ENCODE results near the gene LRRC36. TPM values are rescaled to one million over a fixed set of nuclear protein-coding genes. Genes with fewer than 3 reads are reported as not detected.

Gene LRRC36
- total and polyA plus RNA-seq, 10 donors: 0.46 to 2.3 (median 0.74) TPM; not detected in 3

DNA sequence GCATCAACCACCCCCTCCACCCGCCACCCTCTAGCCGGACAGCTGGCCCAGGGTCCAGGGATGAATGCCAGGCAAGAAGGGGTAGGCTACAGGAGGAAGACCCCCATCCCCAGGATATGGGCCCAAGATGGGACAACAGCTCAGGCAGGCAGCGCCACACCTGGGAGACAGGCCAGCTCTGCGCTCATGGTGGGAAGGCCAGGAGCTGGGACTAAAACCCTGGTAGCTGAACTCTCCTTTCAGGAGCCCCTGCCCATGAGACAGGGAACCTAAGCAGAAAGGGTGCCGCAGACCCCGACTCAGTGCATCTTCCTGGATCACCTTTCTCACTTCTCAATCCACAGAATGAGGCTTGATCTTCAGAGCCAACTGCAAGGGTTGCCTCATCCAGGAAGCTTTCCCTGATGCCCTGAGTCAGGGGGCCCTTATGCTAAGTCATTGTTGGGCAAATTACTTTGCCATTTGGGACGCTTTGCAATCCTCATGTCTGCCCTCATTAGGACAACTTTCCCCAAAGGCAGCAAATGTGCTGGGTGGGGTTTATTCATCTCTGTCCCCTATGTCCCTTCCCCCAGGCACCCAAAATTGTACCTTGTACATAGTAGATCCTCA, 80.7 kb downstream of the LRRC36 start:
- TF ChIP-seq POLR2AphosphoS5 (IDR thresholded peaks at IDR 0.05): no peak
- TF ChIP-seq POLR2A (IDR thresholded peaks at IDR 0.05): no peak
- TF ChIP-seq, protein P1, sequence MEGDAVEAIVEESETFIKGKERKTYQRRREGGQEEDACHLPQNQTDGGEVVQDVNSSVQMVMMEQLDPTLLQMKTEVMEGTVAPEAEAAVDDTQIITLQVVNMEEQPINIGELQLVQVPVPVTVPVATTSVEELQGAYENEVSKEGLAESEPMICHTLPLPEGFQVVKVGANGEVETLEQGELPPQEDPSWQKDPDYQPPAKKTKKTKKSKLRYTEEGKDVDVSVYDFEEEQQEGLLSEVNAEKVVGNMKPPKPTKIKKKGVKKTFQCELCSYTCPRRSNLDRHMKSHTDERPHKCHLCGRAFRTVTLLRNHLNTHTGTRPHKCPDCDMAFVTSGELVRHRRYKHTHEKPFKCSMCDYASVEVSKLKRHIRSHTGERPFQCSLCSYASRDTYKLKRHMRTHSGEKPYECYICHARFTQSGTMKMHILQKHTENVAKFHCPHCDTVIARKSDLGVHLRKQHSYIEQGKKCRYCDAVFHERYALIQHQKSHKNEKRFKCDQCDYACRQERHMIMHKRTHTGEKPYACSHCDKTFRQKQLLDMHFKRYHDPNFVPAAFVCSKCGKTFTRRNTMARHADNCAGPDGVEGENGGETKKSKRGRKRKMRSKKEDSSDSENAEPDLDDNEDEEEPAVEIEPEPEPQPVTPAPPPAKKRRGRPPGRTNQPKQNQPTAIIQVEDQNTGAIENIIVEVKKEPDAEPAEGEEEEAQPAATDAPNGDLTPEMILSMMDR (IDR thresholded peaks at IDR 0.05 in 8 of 11, conservative IDR thresholded peaks at IDR 0.05 in 3 of 11): no peak
- H3K4me3 ChIP-seq: no peak overlapping the region
- 81 to 93% (median 85%) methylated on average over 5 to 7 of the region's 7 CpGs for WGBS, 5 donors
- intact Hi-C loops (cut with DNase I; ENCODE audit: low total_unique reads): loop anchor here (10.0 kb wide), 1 partner anchor 142 kb away; no protein-coding TSS in a partner anchor
- H3K9me3 ChIP-seq: no peaks in the 10 kb centered on the region
- H3K4me1 ChIP-seq: peaks cover 0 to 27% (median 10%) of the 10 kb centered on the region in 6 donors
- DNase-seq: no peak
- H3K27ac ChIP-seq: peak overlapping the region in 2 of 8 donors; percentile 13 to 36
- no peaks in the 10 kb centered on the region for H3K27me3 ChIP-seq (replicated peaks in 1 of 7)
- no peaks in the 10 kb centered on the region for H3K36me3 ChIP-seq

GRCh38 chr16:67407788-67408452, 81.3 kb downstream of the LRRC36 start:
- H3K9me3 ChIP-seq: no peaks in the 10 kb centered on the region
- intact Hi-C loops (cut with DNase I; ENCODE audit: low total_unique reads): loop anchor here (10.0 kb wide), 1 partner anchor 143 kb away; no protein-coding TSS in a partner anchor
- no peak overlapping the region for H3K27ac ChIP-seq
- DNase-seq: no peak
- H3K27me3 ChIP-seq (replicated peaks in 1 of 7): no peaks in the 10 kb centered on the region
- no peaks in the 10 kb centered on the region for H3K36me3 ChIP-seq
- TF ChIP-seq, protein P1 (IDR thresholded peaks at IDR 0.05 in 8 of 11, conservative IDR thresholded peaks at IDR 0.05 in 3 of 11): no peak
- TF ChIP-seq POLR2A (IDR thresholded peaks at IDR 0.05) (no peak), POLR2AphosphoS5 (IDR thresholded peaks at IDR 0.05) (no peak)
- 82 to 87% (median 86%) methylated on average over 6 of the region's 6 CpGs for WGBS, 5 donors
- peaks cover 0 to 34% (median 14%) of the 10 kb centered on the region in 6 donors for H3K4me1 ChIP-seq
- H3K4me3 ChIP-seq: no peak overlapping the region

DNA sequence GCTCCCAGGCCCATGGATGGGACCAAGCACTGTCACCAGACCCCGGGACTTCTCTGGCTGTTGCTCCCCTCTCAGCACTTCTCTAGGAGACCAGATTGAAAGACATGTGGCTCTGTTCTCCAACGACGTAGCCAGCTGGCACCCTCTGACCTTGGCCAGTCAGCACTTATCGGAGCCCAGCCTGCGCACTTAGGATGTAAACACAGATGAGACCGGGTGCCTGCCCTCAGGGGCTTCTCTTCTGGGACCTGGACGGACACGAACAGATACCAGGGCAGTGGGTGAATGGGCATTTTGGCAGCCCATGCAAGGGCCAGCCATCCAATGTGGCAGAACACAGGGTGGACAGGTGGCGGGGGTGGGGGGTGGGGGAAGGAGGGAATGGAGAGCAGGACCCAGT, 83.0 kb downstream of the LRRC36 start:
- Histone ChIP-seq H3K9me3 (no peaks in the 10 kb centered on the region), H3K36me3 (no peaks in the 10 kb centered on the region), H3K4me3 (no peak overlapping the region), H3K27me3 (replicated peaks in 1 of 7) (no peaks in the 10 kb centered on the region), H3K27ac (no peak overlapping the region), H3K4me1 (peaks cover 0 to 35% (median 17%) of the 10 kb centered on the region in 6 donors)
- no peak for DNase-seq
- WGBS, 5 donors: 71 to 87% (median 81%) methylated on average over 9 of the region's 9 CpGs
- TF ChIP-seq POLR2AphosphoS5 (IDR thresholded peaks at IDR 0.05) (no peak), POLR2A (IDR thresholded peaks at IDR 0.05) (no peak)
- TF ChIP-seq, protein P1 (IDR thresholded peaks at IDR 0.05 in 8 of 11, conservative IDR thresholded peaks at IDR 0.05 in 3 of 11): no peak
- intact Hi-C loops (cut with DNase I; ENCODE audit: low total_unique reads): loop anchor here (10.0 kb wide), 1 partner anchor 145 kb away; no protein-coding TSS in a partner anchor

DNA sequence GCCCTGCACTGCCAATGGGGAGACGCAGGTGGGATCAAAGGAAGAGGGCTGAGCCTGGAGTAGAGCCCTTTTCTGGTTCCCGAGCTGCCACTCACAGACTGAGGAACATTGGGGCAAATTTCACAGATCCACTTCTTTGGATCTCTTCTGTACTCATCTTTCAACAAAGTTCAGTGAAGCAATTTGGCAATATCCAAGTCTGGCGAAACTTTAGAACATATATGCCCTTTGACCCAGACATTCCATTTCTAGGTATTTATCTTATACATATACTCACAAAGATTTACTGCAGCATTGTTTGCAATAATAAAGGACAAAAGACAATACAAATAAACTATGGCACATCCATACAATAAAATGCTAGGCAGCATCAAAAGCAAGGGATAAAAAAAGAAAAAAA, 84.7 kb downstream of the LRRC36 start:
- peaks cover 7 to 49% (median 31%) of the 10 kb centered on the region in 6 donors for H3K4me1 ChIP-seq
- intact Hi-C loops (cut with DNase I; ENCODE audit: low total_unique reads): no loop called here
- H3K27me3 ChIP-seq (replicated peaks in 1 of 7): peaks cover 0 to 9% (median 0%) of the 10 kb centered on the region in 7 donors
- TF ChIP-seq, protein P1 (IDR thresholded peaks at IDR 0.05 in 8 of 11, conservative IDR thresholded peaks at IDR 0.05 in 3 of 11): no peak
- TF ChIP-seq POLR2A (IDR thresholded peaks at IDR 0.05) (no peak), POLR2AphosphoS5 (IDR thresholded peaks at IDR 0.05) (no peak)
- H3K4me3 ChIP-seq: no peak overlapping the region
- H3K36me3 ChIP-seq: no peaks in the 10 kb centered on the region
- WGBS, 5 donors: 86 to 95% (median 88%) methylated on average over 3 of the region's 3 CpGs
- H3K9me3 ChIP-seq: no peaks in the 10 kb centered on the region
- no peak for DNase-seq
- peak overlapping the region in 1 of 8 donors; percentile 8 for H3K27ac ChIP-seq
